HL-60/S4 treated with phorbol 12-myristate 13-acetate at 8.2 ng/mL for 4 days and 3 days (cell line): ENCODE measurements around the gene ZNF69.

Experiments
- in situ Hi-C: fragments of 300-500 bp; cut with MboI; formaldehyde crosslinking; loops from 2 replicates; pipeline ENCODE4 v1.15.0; 2022; ENCODE audit warnings: low sequenced_read_pairs

Gene ZNF69

DNA sequence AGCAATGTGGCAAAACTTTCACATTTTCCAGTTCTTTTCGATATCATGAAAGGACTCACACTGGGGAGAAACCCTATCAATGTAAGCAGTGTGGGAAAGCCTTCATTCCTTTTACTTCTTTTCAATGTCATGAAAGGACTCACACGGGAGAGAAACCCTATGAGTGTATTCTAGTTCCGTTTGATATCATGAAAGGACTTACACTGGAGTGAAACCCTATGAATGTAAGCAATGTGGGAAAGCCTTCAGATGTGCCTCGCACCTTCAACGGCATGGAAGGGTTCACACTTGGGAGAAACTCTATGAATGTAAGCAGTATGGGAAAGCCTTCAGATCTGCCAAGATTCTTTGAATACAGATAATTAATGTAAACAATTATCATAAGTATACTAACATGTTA, 62.7 kb downstream of the ZNF69 start:
- in situ Hi-C loops, result no loop called here
